ENCODE data around the gene POMT1.

DNA sequence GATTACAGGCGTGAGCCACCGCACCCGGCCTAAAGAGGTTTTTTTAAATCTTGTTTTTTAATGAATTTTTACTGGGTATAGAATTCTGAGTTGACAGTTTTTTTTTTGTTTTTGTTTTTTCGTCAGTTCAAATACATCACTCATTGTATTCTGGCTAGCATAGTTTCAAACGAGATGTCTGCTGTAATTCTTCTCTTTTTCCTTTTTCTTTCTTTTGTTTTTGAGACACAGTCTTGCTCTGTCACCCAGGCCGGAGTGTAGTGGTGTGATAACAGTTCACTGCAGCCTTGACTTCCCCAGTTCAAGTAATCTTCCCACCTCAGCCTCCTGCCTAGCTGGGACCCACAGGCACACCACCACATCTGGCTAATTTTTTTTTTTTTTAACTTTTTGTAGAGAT is 40.4 kb downstream of the POMT1 start:
- TF ChIP-seq, protein P1, sequence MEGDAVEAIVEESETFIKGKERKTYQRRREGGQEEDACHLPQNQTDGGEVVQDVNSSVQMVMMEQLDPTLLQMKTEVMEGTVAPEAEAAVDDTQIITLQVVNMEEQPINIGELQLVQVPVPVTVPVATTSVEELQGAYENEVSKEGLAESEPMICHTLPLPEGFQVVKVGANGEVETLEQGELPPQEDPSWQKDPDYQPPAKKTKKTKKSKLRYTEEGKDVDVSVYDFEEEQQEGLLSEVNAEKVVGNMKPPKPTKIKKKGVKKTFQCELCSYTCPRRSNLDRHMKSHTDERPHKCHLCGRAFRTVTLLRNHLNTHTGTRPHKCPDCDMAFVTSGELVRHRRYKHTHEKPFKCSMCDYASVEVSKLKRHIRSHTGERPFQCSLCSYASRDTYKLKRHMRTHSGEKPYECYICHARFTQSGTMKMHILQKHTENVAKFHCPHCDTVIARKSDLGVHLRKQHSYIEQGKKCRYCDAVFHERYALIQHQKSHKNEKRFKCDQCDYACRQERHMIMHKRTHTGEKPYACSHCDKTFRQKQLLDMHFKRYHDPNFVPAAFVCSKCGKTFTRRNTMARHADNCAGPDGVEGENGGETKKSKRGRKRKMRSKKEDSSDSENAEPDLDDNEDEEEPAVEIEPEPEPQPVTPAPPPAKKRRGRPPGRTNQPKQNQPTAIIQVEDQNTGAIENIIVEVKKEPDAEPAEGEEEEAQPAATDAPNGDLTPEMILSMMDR (conservative IDR thresholded peaks at IDR 0.05; ENCODE audit: low read length) = no peak
- TF ChIP-seq EZH2phosphoT487 (IDR thresholded peaks at IDR 0.05; ENCODE audit: borderline replicate concordance, low read depth, low read length) = no peak
